Thoracic aorta (tissue), 2 donors: Measurements from ENCODE around the gene C22orf39. TPM values are rescaled to one million over a fixed set of nuclear protein-coding genes. Genes with fewer than 3 reads are reported as not detected.

Experiments used
- ATAC-seq: fragments of 150-250 bp; one replicate; pipeline ENCODE4 v1.8.0; 2017; ENCODE audit warnings: low read depth; ENCODE audit not compliant: insufficient number of reproducible peaks, low FRiP score
- DNase-seq: peaks from one replicate; pipeline ENCODE4 v3.0.0-alpha.2; 2020; ENCODE audit warnings: low spot score
- H3K27ac ChIP-seq, 2 donors: fragments of 200-600 bp; sonication (generic); 1 replicate in 1 of 2; 2 replicates in 1 of 2; pipeline ENCODE4 v1.5.1; 2016; ENCODE audit warnings: mild to moderate bottlenecking in 2 of 2, moderate library complexity in 2 of 2
- H3K27me3 ChIP-seq: fragments of 200-600 bp; sonication (generic); replicated peaks from 2 replicates; pipeline ENCODE4 v1.6.0; 2016; ENCODE audit warnings: mild to moderate bottlenecking; ENCODE audit not compliant: insufficient read depth
- H3K36me3 ChIP-seq: fragments of 200-600 bp; sonication (generic); one replicate; pipeline ENCODE4 v1.5.1; 2016
- H3K4me1 ChIP-seq, 2 donors: fragments of 200-600 bp; sonication (generic); 1 replicate in 1 of 2; 2 replicates in 1 of 2; pipeline versions ENCODE4 v1.5.1 to v1.6.0; 2016; ENCODE audit warnings: low read depth in 2 of 2, mild to moderate bottlenecking in 1 of 2; ENCODE audit not compliant: control insufficient read depth in 1 of 2
- H3K4me3 ChIP-seq: fragments of 200-600 bp; sonication (generic); 2 replicates; pipeline ENCODE4 v1.5.1; 2016; ENCODE audit warnings: mild to moderate bottlenecking
- H3K9me3 ChIP-seq: fragments of 200-600 bp; sonication (generic); 2 replicates; pipeline ENCODE4 v1.5.1; 2016
- CTCF ChIP-seq: fragments of 200-600 bp; sonication (generic); IDR thresholded peaks from one replicate; pipeline ENCODE4 v1.5.1; 2019; ENCODE audit warnings: antibody characterized with exemption
- total RNA-seq, 2 donors: library from RNA; depleted of rRNA; stranded (reverse); fragments of >200 nt; gene quantifications; one replicate each; pipeline versions ENCODE4 v1.1.0 to v1.2.3, GENCODE V29; 2016

C22orf39 gene
- total RNA-seq, 2 donors from 2014 or later: 59.8 to 67.7 TPM

DNA sequence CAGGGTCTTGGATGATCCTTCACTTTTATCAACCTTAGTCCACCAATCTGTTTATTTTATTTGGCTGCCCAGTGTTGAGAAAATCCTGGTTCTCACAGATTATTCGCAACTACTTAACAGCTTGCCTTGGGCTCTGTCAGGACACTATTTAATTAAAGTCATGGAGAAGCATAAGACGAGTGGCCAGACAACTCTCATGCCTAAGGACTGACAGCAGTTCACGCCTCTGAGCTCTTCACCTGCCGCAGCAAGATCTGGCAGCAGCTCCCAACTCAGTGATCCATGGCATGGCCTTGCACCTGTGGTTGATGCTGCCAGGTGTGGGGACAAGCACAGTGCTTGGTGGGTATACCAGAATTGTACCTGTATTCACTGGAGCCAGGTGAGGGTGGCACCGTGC is 53.8 kb downstream of the C22orf39 start:
- no peak overlapping the region for H3K4me3 ChIP-seq
- no peak for DNase-seq

More for the DNA sequence above, 53.8 kb downstream of the C22orf39 start:
- peaks cover 71% of the 10 kb centered on the region for H3K36me3 ChIP-seq
- no peaks in the 10 kb centered on the region for H3K27me3 ChIP-seq
- no peaks in the 10 kb centered on the region for H3K9me3 ChIP-seq
- TF ChIP-seq CTCF: no peak
- ATAC-seq: no peak
- no peak overlapping the region for H3K27ac ChIP-seq
- no peaks in the 10 kb centered on the region for H3K4me1 ChIP-seq

Other genes starting within 250 kb of the C22orf39 start
- 1 to 10 TPM; 5.3 to 6.1 TPM for gene CLTCL1, start 156.0 kb downstream of the C22orf39 start, total RNA-seq
- 10 to 100 TPM; 23.8 to 25.7 TPM for gene HIRA, start 16.0 kb downstream of the C22orf39 start, total RNA-seq
- 10 to 100 TPM in 1 of 2 donors, 1 to 10 TPM in 1; 6.8 to 19.2 TPM for gene MRPL40, start 15.2 kb downstream of the C22orf39 start, total RNA-seq
- gene UFD1, start 31.5 kb upstream of the C22orf39 start, total RNA-seq: 10 to 100 TPM; 32.0 to 32.5 TPM
- gene CDC45, start 32.2 kb upstream of the C22orf39 start, total RNA-seq: under 1 TPM in 1 of 2 donors, not detected in 1; 0.99 TPM
- 10 to 100 TPM; 41.0 to 68.0 TPM for gene CLDN5, start 76.7 kb upstream of the C22orf39 start, total RNA-seq